ENCODE measurements around the gene PSMB2.

DNA sequence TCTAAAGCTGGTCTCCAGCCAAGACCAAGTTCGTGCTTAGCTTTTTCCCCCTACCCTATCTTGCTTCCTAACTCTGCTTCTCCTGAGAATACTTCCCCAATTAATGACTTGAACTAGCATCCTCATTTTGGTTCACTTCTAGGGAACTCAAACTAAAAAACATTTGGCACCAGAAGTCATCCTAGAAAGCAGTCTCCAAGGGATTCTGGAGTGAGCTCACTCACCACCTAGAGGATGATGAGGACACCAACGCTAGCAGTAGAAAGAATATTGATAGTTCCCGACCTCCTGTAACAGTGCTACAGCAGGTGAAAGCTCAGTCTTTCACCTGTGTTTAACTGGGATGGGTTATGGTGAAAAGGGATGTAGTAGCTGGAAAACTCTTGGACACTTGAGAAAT is 4.7 kb upstream of the PSMB2 start:
- TF ChIP-seq EZH2 (IDR thresholded peaks at IDR 0.05; ENCODE audit: borderline replicate concordance, low read length) (no peak), CTCF (IDR thresholded peaks at IDR 0.05; ENCODE audit: low read length) (no peak)

Measured in OCI-LY1 (cell line).